Mesendoderm (in vitro differentiated cells): Measurements from ENCODE around the gene ATP1A4.

Experiments
- DNase-seq: peaks from one replicate; pipeline ENCODE4 v3.0.0; 2013
- H2AK5ac ChIP-seq: 2 replicates; pipeline ENCODE4 v1.6.1; 2013; ENCODE audit warnings: low read length, inconsistent platforms
- H2BK120ac ChIP-seq: 2 replicates; pipeline ENCODE4 v1.6.1; 2013; ENCODE audit warnings: low read depth, mild to moderate bottlenecking, low read length, moderate library complexity, mixed read lengths
- H2BK15ac ChIP-seq: replicated peaks from 2 replicates; pipeline ENCODE4 v1.6.1; 2013; ENCODE audit warnings: low read depth, mild to moderate bottlenecking, moderate library complexity
- H2BK5ac ChIP-seq: 2 replicates; pipeline ENCODE4 v1.6.1; 2013; ENCODE audit warnings: low read length, inconsistent platforms
- H3K18ac ChIP-seq: 2 replicates; pipeline ENCODE4 v1.6.1; 2013; ENCODE audit warnings: mild to moderate bottlenecking, low read length, mixed read lengths
- H3K23ac ChIP-seq: one replicate; pipeline ENCODE4 v1.6.1; 2013; ENCODE audit warnings: low read length
- H3K27ac ChIP-seq: 2 replicates; pipeline ENCODE4 v1.5.1; 2013; ENCODE audit warnings: low read depth, mild to moderate bottlenecking, inconsistent platforms, low read length, moderate library complexity
- H3K27me3 ChIP-seq: 2 replicates; pipeline ENCODE4 v1.6.1; 2013; ENCODE audit warnings: low read length, control low read depth, mild to moderate bottlenecking, inconsistent platforms; ENCODE audit not compliant: insufficient read depth, poor library complexity
- H3K36me3 ChIP-seq: 2 replicates; pipeline ENCODE4 v1.6.1; 2013; ENCODE audit warnings: low read length, inconsistent platforms; ENCODE audit not compliant: control insufficient read depth, insufficient read depth
- H3K4ac ChIP-seq: one replicate; pipeline ENCODE4 v1.6.1; 2013; ENCODE audit warnings: low read depth, mild to moderate bottlenecking, low read length, moderate library complexity
- H3K4me1 ChIP-seq: 2 replicates; pipeline ENCODE4 v1.6.1; 2013; ENCODE audit warnings: low read depth, low read length, inconsistent platforms; ENCODE audit not compliant: control insufficient read depth
- H3K4me2 ChIP-seq: 2 replicates; pipeline ENCODE4 v1.6.1; 2013; ENCODE audit warnings: low read length
- H3K4me3 ChIP-seq: 2 replicates; pipeline ENCODE4 v1.5.1; 2013; ENCODE audit warnings: mild to moderate bottlenecking, low read length
- H3K56ac ChIP-seq: one replicate; pipeline ENCODE4 v1.6.1; 2013; ENCODE audit warnings: low read length
- H3K79me1 ChIP-seq: 2 replicates; pipeline ENCODE4 v1.6.1; 2013; ENCODE audit warnings: low read length, inconsistent platforms
- H3K79me2 ChIP-seq: 2 replicates; pipeline ENCODE4 v1.6.1; 2013; ENCODE audit warnings: mild to moderate bottlenecking, low read length; ENCODE audit not compliant: control insufficient read depth, insufficient read depth
- H3K9ac ChIP-seq: 2 replicates; pipeline ENCODE4 v1.6.1; 2013; ENCODE audit warnings: low read length, inconsistent platforms
- H4K5ac ChIP-seq: one replicate; pipeline ENCODE4 v1.6.1; 2013; ENCODE audit warnings: low read length
- H4K8ac ChIP-seq: one replicate; pipeline ENCODE4 v1.6.1; 2013; ENCODE audit warnings: low read depth, mild to moderate bottlenecking, control low read depth, low read length, moderate library complexity
- WGBS: extraction: QIAGEN DNeasy Blood & Tissue Kit; methylation state at CpG from one replicate; pipeline ENCODE4 v1.1.7; 2013; ENCODE audit warnings: low lambda C conversion rate, missing lambda C conversion rate; ENCODE audit not compliant: insufficient coverage; ENCODE audit errors: extremely low coverage; 5-methylcytosine and 5-hydroxymethylcytosine counted together

Gene ATP1A4

GRCh38 chr1:160205242-160206035 lies 54.0 kb downstream of the ATP1A4 start, which contains the start of gene PEA15:
PEA15 (plus strand) TSS chr1:160205384; CDS start chr1:160211545, 6,161 bp downstream.
- H3K79me2 ChIP-seq, result peaks cover 47% of the 10 kb centered on the region
- H3K27ac ChIP-seq, result peak within 1 kb of the TSS; percentile 85
- H3K4ac ChIP-seq, result peak within 1 kb of the TSS; percentile 97
- peaks cover 21% of the 10 kb centered on the region for H3K79me1 ChIP-seq
- peak within 1 kb of the TSS; percentile 43 for H3K4me2 ChIP-seq
- peak within 1 kb of the TSS; percentile 85 for H3K4me3 ChIP-seq
- no peak within 1 kb of the TSS for H2AK5ac ChIP-seq
- peaks cover 24% of the 10 kb centered on the region for H3K4me1 ChIP-seq
- H3K23ac ChIP-seq, result peak within 1 kb of the TSS; percentile 95
- no peaks in the 10 kb centered on the region for H3K27me3 ChIP-seq
- peak within 1 kb of the TSS; percentile 98 for H3K9ac ChIP-seq
- WGBS, result no CpG with 5 or more reads among the region's 76 CpGs
- peak within 1 kb of the TSS; percentile 99 for H3K18ac ChIP-seq
- peak within 1 kb of the TSS; percentile 75 for H2BK120ac ChIP-seq
- peak within 1 kb of the TSS; percentile 98 for H3K56ac ChIP-seq
- H2BK5ac ChIP-seq, result peak within 1 kb of the TSS; percentile 70
- peak; percentile 84 for DNase-seq
- H3K36me3 ChIP-seq, result no peaks in the 10 kb centered on the region
- no peak within 1 kb of the TSS for H4K5ac ChIP-seq
- no peak within 1 kb of the TSS for H2BK15ac ChIP-seq
- no peak within 1 kb of the TSS for H4K8ac ChIP-seq

GRCh38 chr1:160206036-160206389 lies 54.6 kb downstream of the ATP1A4 start:
- peaks cover 53% of the 10 kb centered on the region for H3K79me2 ChIP-seq
- peak overlapping the region; percentile 85 for H3K4me3 ChIP-seq
- H4K5ac ChIP-seq, result no peak overlapping the region
- no peak overlapping the region for H3K4ac ChIP-seq
- peak overlapping the region; percentile 95 for H3K23ac ChIP-seq
- H3K27ac ChIP-seq, result peak overlapping the region; percentile 64
- H3K4me2 ChIP-seq, result peak overlapping the region; percentile 29
- H3K56ac ChIP-seq, result peak overlapping the region; percentile 98
- H2BK120ac ChIP-seq, result no peak overlapping the region
- no peak overlapping the region for H2AK5ac ChIP-seq
- peak overlapping the region; percentile 22 for H2BK5ac ChIP-seq
- H3K79me1 ChIP-seq, result peaks cover 24% of the 10 kb centered on the region
- no peaks in the 10 kb centered on the region for H3K27me3 ChIP-seq
- no peak for DNase-seq
- no CpG with 5 or more reads among the region's 9 CpGs for WGBS
- no peaks in the 10 kb centered on the region for H3K36me3 ChIP-seq
- peak overlapping the region; percentile 98 for H3K9ac ChIP-seq
- peaks cover 25% of the 10 kb centered on the region for H3K4me1 ChIP-seq
- H4K8ac ChIP-seq, result no peak overlapping the region
- no peak overlapping the region for H2BK15ac ChIP-seq
- H3K18ac ChIP-seq, result peak overlapping the region; percentile 22

- peaks cover 4% of the 10 kb centered on the region for H3K36me3 ChIP-seq
- H2AK5ac ChIP-seq, result peak overlapping the region; percentile 18
- peak overlapping the region; percentile 92 for H3K23ac ChIP-seq
- H3K27ac ChIP-seq, result peak overlapping the region; percentile 64
- H3K4me2 ChIP-seq, result peak overlapping the region; percentile 29
- H2BK120ac ChIP-seq, result no peak overlapping the region
- H3K79me1 ChIP-seq, result peaks cover 28% of the 10 kb centered on the region
- no peak overlapping the region for H4K8ac ChIP-seq
- H2BK15ac ChIP-seq, result no peak overlapping the region
- H3K9ac ChIP-seq, result peak overlapping the region; percentile 98
- DNase-seq, result peak; percentile 96
- H4K5ac ChIP-seq, result no peak overlapping the region
- peaks cover 25% of the 10 kb centered on the region for H3K4me1 ChIP-seq
- H3K79me2 ChIP-seq, result peaks cover 53% of the 10 kb centered on the region
- no peak overlapping the region for H2BK5ac ChIP-seq
- H3K4me3 ChIP-seq, result peak overlapping the region; percentile 85
- no peaks in the 10 kb centered on the region for H3K27me3 ChIP-seq
- no CpG with 5 or more reads among the region's 9 CpGs for WGBS
- H3K56ac ChIP-seq, result peak overlapping the region; percentile 98
- H3K4ac ChIP-seq, result no peak overlapping the region
- no peak overlapping the region for H3K18ac ChIP-seq
These were observed 55.2 kb downstream of the ATP1A4 start for GRCh38 chr1:160206421-160207117.

- Histone ChIP-seq H3K4me3 (no peak overlapping the region), H3K79me1 (peaks cover 28% of the 10 kb centered on the region), H3K23ac (peak overlapping the region; percentile 92), H2BK15ac (no peak overlapping the region), H3K36me3 (peaks cover 6% of the 10 kb centered on the region), H2AK5ac (peak overlapping the region; percentile 18), H3K56ac (peak overlapping the region; percentile 98), H2BK5ac (no peak overlapping the region), H3K9ac (peak overlapping the region; percentile 98), H3K27me3 (no peaks in the 10 kb centered on the region), H3K79me2 (peaks cover 53% of the 10 kb centered on the region), H3K27ac (peak overlapping the region; percentile 8), H3K4ac (no peak overlapping the region), H4K8ac (no peak overlapping the region), H3K4me2 (peak overlapping the region; percentile 29), H4K5ac (no peak overlapping the region), H3K4me1 (peaks cover 25% of the 10 kb centered on the region), H3K18ac (no peak overlapping the region), H2BK120ac (no peak overlapping the region)
- no peak for DNase-seq
- no CpG with 5 or more reads among the region's 4 CpGs for WGBS
These were observed 55.8 kb downstream of the ATP1A4 start for GRCh38 chr1:160207118-160207650.

GRCh38 chr1:160207771-160208556 lies 56.6 kb downstream of the ATP1A4 start:
- peak overlapping the region; percentile 43 for H3K56ac ChIP-seq
- H3K23ac ChIP-seq, result no peak overlapping the region
- no peaks in the 10 kb centered on the region for H3K27me3 ChIP-seq
- no peak overlapping the region for H3K4ac ChIP-seq
- no peak overlapping the region for H2BK15ac ChIP-seq
- no peak overlapping the region for H2BK5ac ChIP-seq
- no peak overlapping the region for H4K5ac ChIP-seq
- H3K79me1 ChIP-seq, result peaks cover 32% of the 10 kb centered on the region
- H4K8ac ChIP-seq, result no peak overlapping the region
- DNase-seq, result no peak
- no peak overlapping the region for H2AK5ac ChIP-seq
- H3K4me3 ChIP-seq, result no peak overlapping the region
- WGBS, result no CpG with 5 or more reads among the region's 9 CpGs
- H3K18ac ChIP-seq, result no peak overlapping the region
- peaks cover 25% of the 10 kb centered on the region for H3K4me1 ChIP-seq
- peaks cover 9% of the 10 kb centered on the region for H3K36me3 ChIP-seq
- peak overlapping the region; percentile 1 for H3K9ac ChIP-seq
- H3K79me2 ChIP-seq, result peaks cover 53% of the 10 kb centered on the region
- H2BK120ac ChIP-seq, result no peak overlapping the region
- H3K4me2 ChIP-seq, result no peak overlapping the region
- H3K27ac ChIP-seq, result no peak overlapping the region
